ENCODE data around the gene PERCC1. TPM values are rescaled to one million over a fixed set of nuclear protein-coding genes. Genes with fewer than 3 reads are reported as not detected.

The PERCC1 gene
- total RNA-seq, 4 donors from 2014 or later = not detected

- no peak for TF ChIP-seq CTCF (IDR thresholded peaks at IDR 0.05; ENCODE audit: low read depth)
Observed at GRCh38 chr16:1401061-1401757, 29.7 kb upstream of the PERCC1 start.

- no peak for TF ChIP-seq CTCF (IDR thresholded peaks at IDR 0.05; ENCODE audit: low read depth)
Observed at GRCh38 chr16:1401758-1402154, 29.1 kb upstream of the PERCC1 start.

GRCh38 chr16:1403036-1403435, 27.8 kb upstream of the PERCC1 start:
- TF ChIP-seq CTCF (IDR thresholded peaks at IDR 0.05; ENCODE audit: low read depth) = no peak

GRCh38 chr16:1403733-1404132, 27.1 kb upstream of the PERCC1 start:
- TF ChIP-seq CTCF (IDR thresholded peaks at IDR 0.05; ENCODE audit: low read depth) = no peak

- TF ChIP-seq CTCF (IDR thresholded peaks at IDR 0.05; ENCODE audit: low read depth) = no peak
Observed at GRCh38 chr16:1407753-1408152, 23.1 kb upstream of the PERCC1 start.

GRCh38 chr16:1408171-1408837, 22.6 kb upstream of the PERCC1 start:
- no peak for TF ChIP-seq CTCF (IDR thresholded peaks at IDR 0.05; ENCODE audit: low read depth)

- no peak for TF ChIP-seq CTCF (IDR thresholded peaks at IDR 0.05; ENCODE audit: low read depth)
Observed at GRCh38 chr16:1412847-1413246, 18.0 kb upstream of the PERCC1 start.

All from subcutaneous adipose tissue (tissue), 4 donors.